DOHH2 (cell line): ENCODE data around the gene GJD3.
"Not testable (repeated sequence)": the region's sequence is repeated elsewhere in the genome, so short reads cannot be mapped to it uniquely, and the experiment has no call there.

Experiments used
- H3F3A ChIP-seq: fragments of 200-600 bp; sonication (generic), shearing (Covaris generic); 2 replicates; pipeline ENCODE4 v1.6.0; 2016; ENCODE audit warnings: antibody characterized with exemption, mild to moderate bottlenecking; ENCODE audit not compliant: control insufficient read depth, insufficient read depth
- H3K27ac ChIP-seq: fragments of 200-600 bp; sonication (generic); 2 replicates; pipeline ENCODE4 v1.5.1; 2014; ENCODE audit warnings: low read depth, mild to moderate bottlenecking, low read length, moderate library complexity
- H3K27me3 ChIP-seq: fragments of 200-600 bp; sonication (generic); 2 replicates; pipeline ENCODE4 v1.6.1; 2014; ENCODE audit warnings: mild to moderate bottlenecking, low read length, mixed read lengths; ENCODE audit not compliant: control insufficient read depth
- H3K36me3 ChIP-seq: fragments of 200-600 bp; sonication (generic); 2 replicates; pipeline ENCODE4 v1.6.1; 2014; ENCODE audit warnings: mild to moderate bottlenecking, low read length, moderate library complexity, mixed read lengths; ENCODE audit not compliant: control insufficient read depth
- H3K4me1 ChIP-seq: fragments of 200-600 bp; sonication (generic); 2 replicates; pipeline ENCODE4 v1.6.1; 2014; ENCODE audit warnings: mild to moderate bottlenecking, low read length, mixed read lengths; ENCODE audit not compliant: control insufficient read depth
- H3K4me2 ChIP-seq: fragments of 200-600 bp; sonication (generic); 2 replicates; pipeline ENCODE4 v1.6.0; 2014; ENCODE audit warnings: mild to moderate bottlenecking, low read length, moderate library complexity
- H3K4me3 ChIP-seq: fragments of 200-600 bp; sonication (generic); 2 replicates; pipeline ENCODE4 v1.5.1; 2014; ENCODE audit warnings: mild to moderate bottlenecking, low read length, mixed read lengths
- H3K79me2 ChIP-seq: fragments of 200-600 bp; sonication (generic); 2 replicates; pipeline ENCODE4 v1.6.1; 2014; ENCODE audit warnings: mild to moderate bottlenecking, low read length, mixed read lengths; ENCODE audit not compliant: control insufficient read depth
- H3K9me2 ChIP-seq: fragments of 200-600 bp; sonication (generic); replicated peaks from 2 replicates; pipeline ENCODE4 v1.6.1; 2014; ENCODE audit warnings: mild to moderate bottlenecking, low read length, mixed read lengths; ENCODE audit not compliant: control insufficient read depth
- H3K9me3 ChIP-seq: fragments of 200-600 bp; sonication (generic); 2 replicates; pipeline ENCODE4 v1.6.1; 2014; ENCODE audit warnings: antibody characterized with exemption, low read length, mixed read lengths; ENCODE audit not compliant: control insufficient read depth, insufficient read depth
- H4K20me1 ChIP-seq: fragments of 200-600 bp; sonication (generic); 2 replicates; pipeline ENCODE4 v1.6.0; 2014; ENCODE audit warnings: low read depth, mild to moderate bottlenecking, antibody characterized with exemption, low read length, moderate library complexity; ENCODE audit not compliant: control insufficient read depth, insufficient read depth
- EZH2phosphoT487 ChIP-seq: fragments of 200-600 bp; sonication (generic); IDR thresholded peaks from 2 replicates; pipeline ENCODE4 v1.6.1; 2017; ENCODE audit warnings: borderline replicate concordance, mild to moderate bottlenecking, antibody characterized with exemption, low read length, moderate library complexity, mixed read lengths
- TF ChIP-seq, protein P1 (sequence below): fragments of 200-600 bp; sonication (generic); IDR thresholded peaks from one replicate; pipeline ENCODE4 v1.5.1; 2014; ENCODE audit warnings: antibody characterized with exemption, mild to moderate bottlenecking, low read depth, low read length; ENCODE audit not compliant: poor library complexity, severe bottlenecking

GJD3 gene

GRCh38 chr17:40364121-40364861 lies at the start of gene GJD3:
TSS of gene GJD3 (minus strand) at chr17:40364737. CDS start at chr17:40363815, 922 bp downstream.
- Histone ChIP-seq H4K20me1 (no peaks in the 10 kb centered on the region), H3K4me1 (peaks cover 9% of the 10 kb centered on the region), H3F3A (no peaks in the 10 kb centered on the region), H3K36me3 (no peaks in the 10 kb centered on the region), H3K4me3 (no peak within 1 kb of the TSS), H3K27ac (no peak within 1 kb of the TSS), H3K4me2 (no peak within 1 kb of the TSS), H3K9me2 (no peaks in the 10 kb centered on the region), H3K79me2 (no peaks in the 10 kb centered on the region), H3K9me3 (no peaks in the 10 kb centered on the region), H3K27me3 (no peaks in the 10 kb centered on the region)
- TF ChIP-seq EZH2phosphoT487: no peak
- TF ChIP-seq, protein P1, sequence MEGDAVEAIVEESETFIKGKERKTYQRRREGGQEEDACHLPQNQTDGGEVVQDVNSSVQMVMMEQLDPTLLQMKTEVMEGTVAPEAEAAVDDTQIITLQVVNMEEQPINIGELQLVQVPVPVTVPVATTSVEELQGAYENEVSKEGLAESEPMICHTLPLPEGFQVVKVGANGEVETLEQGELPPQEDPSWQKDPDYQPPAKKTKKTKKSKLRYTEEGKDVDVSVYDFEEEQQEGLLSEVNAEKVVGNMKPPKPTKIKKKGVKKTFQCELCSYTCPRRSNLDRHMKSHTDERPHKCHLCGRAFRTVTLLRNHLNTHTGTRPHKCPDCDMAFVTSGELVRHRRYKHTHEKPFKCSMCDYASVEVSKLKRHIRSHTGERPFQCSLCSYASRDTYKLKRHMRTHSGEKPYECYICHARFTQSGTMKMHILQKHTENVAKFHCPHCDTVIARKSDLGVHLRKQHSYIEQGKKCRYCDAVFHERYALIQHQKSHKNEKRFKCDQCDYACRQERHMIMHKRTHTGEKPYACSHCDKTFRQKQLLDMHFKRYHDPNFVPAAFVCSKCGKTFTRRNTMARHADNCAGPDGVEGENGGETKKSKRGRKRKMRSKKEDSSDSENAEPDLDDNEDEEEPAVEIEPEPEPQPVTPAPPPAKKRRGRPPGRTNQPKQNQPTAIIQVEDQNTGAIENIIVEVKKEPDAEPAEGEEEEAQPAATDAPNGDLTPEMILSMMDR: no peak

GRCh38 chr17:40414312-40414711 lies 49.8 kb upstream of the GJD3 start:
- Histone ChIP-seq H3K36me3 (peaks cover 83% of the 10 kb centered on the region), H3K79me2 (peaks cover 55% of the 10 kb centered on the region)
- not testable (repeated sequence) for H3K4me3 ChIP-seq

DNA sequence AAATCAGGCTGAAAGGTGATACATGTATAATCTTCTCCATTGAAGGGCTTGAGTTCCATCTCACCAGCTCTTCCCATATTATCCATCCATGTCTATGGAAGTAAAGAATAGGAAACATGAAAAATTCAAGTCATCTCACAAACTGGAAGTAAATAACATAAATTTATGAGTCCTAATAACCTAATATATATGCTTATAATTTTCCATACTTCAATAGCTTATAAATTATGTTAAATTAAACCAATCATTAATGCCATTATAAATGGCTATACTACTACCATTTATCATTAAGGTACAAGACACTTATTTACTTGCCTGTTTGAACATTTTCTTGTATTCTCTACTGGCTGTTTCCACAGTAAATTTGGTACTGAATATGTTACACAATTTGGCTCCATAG lies 48.3 kb upstream of the GJD3 start:
- Histone ChIP-seq H3K27me3 (no peaks in the 10 kb centered on the region), H4K20me1 (peaks cover 10% of the 10 kb centered on the region; the same call in 1 of the 2 replicates), H3K4me2 (no peak overlapping the region), H3K79me2 (peaks cover 55% of the 10 kb centered on the region), H3K4me1 (peaks cover 10% of the 10 kb centered on the region), H3K36me3 (peaks cover 97% of the 10 kb centered on the region), H3K27ac (no peak overlapping the region), H3K9me2 (no peaks in the 10 kb centered on the region), H3K4me3 (no peak overlapping the region), H3F3A (peaks cover 13% of the 10 kb centered on the region), H3K9me3 (no peaks in the 10 kb centered on the region)
- TF ChIP-seq EZH2phosphoT487: no peak
- TF ChIP-seq, protein P1: no peak

More at GRCh38 chr17:40414312-40414711, 49.8 kb upstream of the GJD3 start:
- not testable (repeated sequence) for H3K9me2 ChIP-seq, H3K9me3 ChIP-seq, H3F3A ChIP-seq, H3K4me2 ChIP-seq, H3K27ac ChIP-seq, H3K27me3 ChIP-seq
- Histone ChIP-seq H4K20me1 (peaks cover 10% of the 10 kb centered on the region; the same call in 1 of the 2 replicates), H3K4me1 (peaks cover 22% of the 10 kb centered on the region)

- no peaks in the 10 kb centered on the region for H3K27me3 ChIP-seq
- no peak overlapping the region for H3K4me3 ChIP-seq
- H3K9me2 ChIP-seq: no peaks in the 10 kb centered on the region
- H3K4me1 ChIP-seq: peaks cover 10% of the 10 kb centered on the region
- H3K4me2 ChIP-seq: no peak overlapping the region
- no peaks in the 10 kb centered on the region for H3K9me3 ChIP-seq
- peaks cover 17% of the 10 kb centered on the region for H3F3A ChIP-seq
- H4K20me1 ChIP-seq: peaks cover 10% of the 10 kb centered on the region; the same call in 1 of the 2 replicates
- TF ChIP-seq, protein P1: no peak
- no peak for TF ChIP-seq EZH2phosphoT487
- peaks cover 46% of the 10 kb centered on the region for H3K79me2 ChIP-seq
- peaks cover 99% of the 10 kb centered on the region for H3K36me3 ChIP-seq
- no peak overlapping the region for H3K27ac ChIP-seq
These were observed 47.3 kb upstream of the GJD3 start for GRCh38 chr17:40411821-40412220.
